Endometrial microvascular endothelial cells (primary cell): ENCODE results near the gene TAS2R13. TPM values are rescaled to one million over a fixed set of nuclear protein-coding genes. Genes with fewer than 3 reads are reported as not detected.

ENCODE experiments used
- in situ Hi-C: cut with HindIII; loops from 2 replicates; pipeline ENCODE4 v1.10.0; 2017; ENCODE audit warnings: low sequenced_read_pairs, low pct_unique_long_range_greater_than_20kb; ENCODE audit errors: inconsistent ontology term
- total RNA-seq: library from RNA; depleted of rRNA; stranded (reverse); fragments of >200 nt; gene quantifications from one replicate; pipeline ENCODE4 v1.2.3, GENCODE V29; 2015; ENCODE audit errors: inconsistent ontology term

TAS2R13 gene
- total RNA-seq, 1 donor from 2014 or later, result 0.09 TPM

- in situ Hi-C loops, result no loop called here
These were observed 20.1 kb downstream of the TAS2R13 start for GRCh38 chr12:10889226-10889625.

GRCh38 chr12:10884086-10884725 is 25.2 kb downstream of the TAS2R13 start, which contains the start of gene PRH1:
PRH1 (minus strand) TSS chr12:10884255; CDS start chr12:10884217, 38 bp downstream.
- in situ Hi-C loops, result no loop called here

- in situ Hi-C loops, result no loop called here
These were observed 36.0 kb downstream of the TAS2R13 start for GRCh38 chr12:10873378-10873777.

- in situ Hi-C loops, result no loop called here
These were observed 42.0 kb downstream of the TAS2R13 start for GRCh38 chr12:10867381-10867780.

GRCh38 chr12:10863512-10864218 is 45.7 kb downstream of the TAS2R13 start:
- in situ Hi-C loops, result no loop called here

- in situ Hi-C loops, result no loop called here
These were observed 48.0 kb downstream of the TAS2R13 start for GRCh38 chr12:10861366-10861765.

Other genes with a start within 250 kb of the TAS2R13 start
- gene STYK1, start 235.5 kb downstream of the TAS2R13 start, total RNA-seq, result 7.0 TPM
- 284 TPM for gene YBX3, start 186.2 kb downstream of the TAS2R13 start, total RNA-seq
- gene TAS2R7, start 106.9 kb downstream of the TAS2R13 start, total RNA-seq, result not detected
- gene TAS2R8, start 102.3 kb downstream of the TAS2R13 start, total RNA-seq, result not detected
- not detected for gene TAS2R9, start 99.4 kb downstream of the TAS2R13 start, total RNA-seq
- not detected for gene TAS2R10, start 83.2 kb downstream of the TAS2R13 start, total RNA-seq
- not detected for gene PRR4, start 60.1 kb downstream of the TAS2R13 start, total RNA-seq
- gene PRH1, start 25.3 kb downstream of the TAS2R13 start, total RNA-seq, result 11.5 TPM
- not detected for gene PRH2, start 19.7 kb upstream of the TAS2R13 start, total RNA-seq
- 0.09 TPM for gene TAS2R14, start 29.7 kb upstream of the TAS2R13 start, total RNA-seq
- 0.09 TPM for gene TAS2R50, start 77.3 kb upstream of the TAS2R13 start, total RNA-seq
- gene TAS2R20, start 88.7 kb upstream of the TAS2R13 start, total RNA-seq, result 0.65 TPM
- gene TAS2R19, start 113.1 kb upstream of the TAS2R13 start, total RNA-seq, result 0.19 TPM
- gene TAS2R31, start 121.8 kb upstream of the TAS2R13 start, total RNA-seq, result not detected
- 0.46 TPM for gene TAS2R46, start 152.7 kb upstream of the TAS2R13 start, total RNA-seq
- gene TAS2R43, start 182.8 kb upstream of the TAS2R13 start, total RNA-seq, result not detected
- 0.56 TPM for gene TAS2R30, start 225.1 kb upstream of the TAS2R13 start, total RNA-seq